Stimulated activated CD4-positive, alpha-beta T cell treated with anti-CD3 and anti-CD28 coated beads, Interleukin-1b, Interleukin-23, amount 100 ng/mL, for 48 hours (primary cell): ENCODE results near the gene LEP.
"Not testable (repeated sequence)": the region's sequence is repeated elsewhere in the genome, so short reads cannot be mapped to it uniquely, and the experiment has no call there.

ENCODE experiments used
- DNase-seq: peaks from one replicate; pipeline ENCODE4 v3.0.0-alpha.2; 2020

LEP gene

GRCh38 chr7:128211626-128212025 lies 29.5 kb upstream of the LEP start:
- no peak for DNase-seq

- no peak for DNase-seq
Measured at GRCh38 chr7:128214463-128214862, 26.6 kb upstream of the LEP start.

DNA sequence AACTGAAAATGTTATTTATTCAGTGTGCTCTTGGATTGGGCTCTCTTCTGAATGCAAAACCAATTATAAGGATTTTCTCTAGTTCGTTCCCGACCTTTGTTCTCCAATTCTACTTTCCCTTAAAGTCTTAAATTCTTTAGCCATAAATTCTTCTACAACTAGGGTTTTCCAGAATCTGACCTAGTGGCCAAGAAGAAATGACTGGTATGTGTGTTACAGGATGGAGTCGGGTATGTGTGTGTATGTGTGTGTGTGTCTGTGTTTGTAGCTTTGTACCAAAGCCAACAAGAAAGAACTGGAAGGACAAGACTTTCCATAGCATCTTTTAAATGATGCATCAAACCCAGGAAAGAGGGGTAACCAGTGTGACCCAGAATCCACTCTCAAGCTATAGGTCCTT lies 25.8 kb upstream of the LEP start:
- no peak for DNase-seq

GRCh38 chr7:128215739-128216138 lies 25.3 kb upstream of the LEP start:
- no peak for DNase-seq

- DNase-seq: no peak
Measured at GRCh38 chr7:128217030-128217805, 23.9 kb upstream of the LEP start.

DNA sequence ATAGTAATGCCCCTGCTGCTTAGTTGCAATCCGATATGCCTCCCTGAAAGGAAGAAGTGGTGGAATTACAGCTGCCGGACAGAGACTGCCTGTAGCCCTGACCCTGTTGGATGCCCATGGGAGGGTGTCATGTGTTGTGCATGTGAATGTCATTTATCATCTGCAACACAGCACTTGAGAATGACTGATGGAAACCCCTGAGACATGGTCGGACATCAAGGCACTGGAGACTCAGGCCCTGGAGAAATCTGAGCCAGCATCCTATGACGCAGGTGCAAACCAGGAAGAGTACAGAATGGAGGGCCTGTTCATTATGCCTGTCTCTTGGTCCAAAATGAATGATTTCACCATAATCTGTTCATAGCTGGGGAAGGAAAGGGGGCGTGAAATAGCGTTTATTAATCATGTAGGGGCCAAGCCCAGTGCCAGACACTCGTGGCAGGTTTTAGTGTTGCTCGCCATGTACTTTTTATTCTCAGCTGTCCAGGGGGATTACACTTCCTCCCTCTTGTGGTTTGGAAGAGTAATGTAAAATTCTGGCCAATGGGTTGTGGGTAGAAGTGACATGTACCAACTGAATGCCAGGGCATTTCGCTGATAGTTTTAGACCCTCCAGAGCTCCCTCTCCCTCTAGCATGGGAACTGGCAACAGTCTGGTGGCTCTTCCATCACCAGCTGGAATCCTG lies 23.0 kb upstream of the LEP start:
- no peak for DNase-seq

DNA sequence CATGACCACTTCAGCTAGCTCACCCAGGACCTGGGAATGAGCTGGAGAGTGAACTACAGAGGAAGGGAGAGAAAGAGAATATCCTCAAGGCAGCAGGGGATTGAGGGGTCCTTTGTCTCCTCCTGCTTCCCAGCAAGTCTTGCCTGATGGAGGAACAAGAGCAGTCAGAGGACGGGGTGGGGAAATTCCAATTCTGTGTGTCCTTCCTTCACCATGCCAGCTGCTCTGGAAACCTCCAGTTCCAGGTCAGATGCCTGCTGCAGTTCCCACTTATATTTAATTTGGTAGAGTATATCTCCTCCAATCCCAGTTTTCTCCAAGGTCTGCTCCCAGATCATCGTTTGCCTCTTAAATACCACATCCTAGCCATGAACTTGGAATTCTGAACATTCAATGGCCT lies 21.4 kb upstream of the LEP start:
- no peak for DNase-seq

GRCh38 chr7:128221929-128222403 lies 19.1 kb upstream of the LEP start:
- peak; percentile 33 for DNase-seq

- no peak for DNase-seq
Measured at GRCh38 chr7:128226132-128226980, 14.7 kb upstream of the LEP start.

DNA sequence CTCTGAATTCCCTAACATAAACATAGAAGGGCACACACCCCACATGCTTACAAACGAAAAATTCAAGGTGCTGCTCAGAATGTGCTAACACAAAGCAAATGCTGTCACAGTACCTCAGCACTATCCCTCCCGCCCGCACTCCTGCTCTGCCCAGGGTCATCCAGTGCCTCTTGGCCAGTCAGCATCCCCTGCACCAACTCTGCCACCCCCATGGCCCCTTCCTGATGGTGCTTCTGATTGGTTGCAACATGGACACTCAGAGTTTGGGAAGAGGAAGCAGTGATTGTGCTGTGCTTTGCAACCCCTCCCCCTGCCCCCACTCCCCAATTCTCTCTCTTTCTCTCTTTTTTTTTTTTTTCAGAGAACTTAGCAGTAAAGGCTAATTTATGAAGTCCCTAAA lies 13.8 kb upstream of the LEP start:
- no peak for DNase-seq

DNA sequence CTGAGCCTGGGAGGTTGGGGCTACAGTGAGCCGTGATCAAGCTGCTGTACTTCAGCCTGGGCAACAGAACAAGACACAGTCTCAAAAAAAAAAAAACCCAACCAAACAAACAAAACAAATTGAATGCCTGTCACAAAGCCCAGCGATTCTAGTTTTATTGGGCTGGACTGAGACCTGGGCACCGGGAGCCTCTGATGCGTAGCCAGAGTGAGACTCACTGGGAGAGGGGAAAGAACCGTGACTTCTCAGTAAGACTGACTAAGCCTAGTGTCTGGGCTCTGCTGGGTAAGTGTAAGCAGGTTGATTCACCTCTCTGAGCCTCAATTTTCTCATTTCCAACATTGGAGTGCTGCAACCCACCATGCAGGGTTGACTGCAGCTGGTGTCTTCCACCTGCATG lies 10.1 kb upstream of the LEP start:
- peak; percentile 13 for DNase-seq

GRCh38 chr7:128231677-128232076 lies 9.4 kb upstream of the LEP start:
- no peak for DNase-seq

DNA sequence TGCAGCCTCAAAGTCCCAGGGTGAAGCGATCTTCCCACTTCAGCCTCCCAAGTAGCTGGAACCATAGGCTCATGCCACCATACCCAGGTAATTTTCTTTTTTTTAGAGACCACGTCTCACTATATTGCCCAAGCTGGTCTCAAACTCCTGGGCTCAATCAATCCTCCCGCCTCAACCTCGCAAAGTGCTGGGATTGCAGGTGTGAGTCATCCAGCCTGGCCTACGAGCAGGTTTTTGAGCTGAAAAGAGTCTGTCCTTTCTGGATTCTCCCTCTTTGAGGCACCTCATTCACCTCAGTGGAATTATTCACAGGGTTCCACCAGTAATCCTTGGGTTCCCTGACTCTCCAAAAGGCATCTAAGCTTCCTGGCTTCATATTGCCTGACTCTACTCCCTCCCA lies 7.6 kb upstream of the LEP start:
- no peak for DNase-seq

DNA sequence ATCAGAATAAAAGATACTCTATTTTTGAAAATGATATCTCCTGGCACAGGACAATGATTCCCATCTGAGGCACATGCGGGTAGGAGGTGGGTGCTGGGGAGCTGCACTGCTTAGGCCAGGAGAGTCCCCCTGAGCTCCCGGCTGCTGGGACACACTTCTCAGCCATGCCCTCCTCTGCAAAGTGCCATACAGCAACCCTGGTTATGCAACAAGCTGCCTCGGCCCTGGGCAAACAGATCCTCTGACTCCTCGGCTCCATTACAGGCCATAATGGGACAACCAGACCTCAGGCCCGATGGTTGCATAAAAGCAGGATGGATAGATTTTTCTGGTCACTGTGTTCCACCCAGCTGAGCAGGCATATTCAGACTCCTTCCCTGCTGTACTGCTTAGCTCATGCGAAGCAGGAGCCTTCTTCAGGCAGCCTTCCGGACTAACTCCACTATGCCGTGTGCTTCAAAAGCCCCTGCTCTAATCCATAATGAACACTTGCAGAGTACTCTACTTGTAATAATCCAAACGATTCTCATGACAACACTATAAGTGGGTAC lies 6.5 kb upstream of the LEP start:
- DNase-seq: no peak

GRCh38 chr7:128235471-128235870 lies 5.6 kb upstream of the LEP start:
- no peak for DNase-seq

- DNase-seq: peak; percentile 28
Measured at GRCh38 chr7:128236924-128237586, 4.0 kb upstream of the LEP start.

GRCh38 chr7:128239146-128239545 lies 1.9 kb upstream of the LEP start:
- DNase-seq: not testable (repeated sequence)

DNA sequence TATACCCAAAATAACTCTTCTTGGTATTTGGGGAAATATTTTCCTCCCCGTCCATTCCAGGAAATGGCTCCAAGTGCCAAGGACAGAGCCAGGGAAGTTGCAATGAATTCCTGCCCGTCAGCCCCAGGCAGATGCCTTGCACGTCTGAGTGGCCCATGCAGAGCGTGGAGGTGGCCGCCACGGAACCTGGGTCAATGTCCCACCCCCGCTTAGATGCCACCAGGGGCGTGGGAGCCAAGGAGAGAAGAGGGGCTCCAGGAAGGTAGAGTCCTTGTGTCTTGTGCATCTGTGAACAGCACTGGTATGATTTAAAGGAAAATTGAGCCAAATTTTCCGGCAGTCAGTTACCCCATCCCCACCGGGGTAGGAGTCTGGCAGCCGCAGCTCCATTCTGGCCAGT lies 1.6 kb downstream of the LEP start:
- no peak for DNase-seq

DNA sequence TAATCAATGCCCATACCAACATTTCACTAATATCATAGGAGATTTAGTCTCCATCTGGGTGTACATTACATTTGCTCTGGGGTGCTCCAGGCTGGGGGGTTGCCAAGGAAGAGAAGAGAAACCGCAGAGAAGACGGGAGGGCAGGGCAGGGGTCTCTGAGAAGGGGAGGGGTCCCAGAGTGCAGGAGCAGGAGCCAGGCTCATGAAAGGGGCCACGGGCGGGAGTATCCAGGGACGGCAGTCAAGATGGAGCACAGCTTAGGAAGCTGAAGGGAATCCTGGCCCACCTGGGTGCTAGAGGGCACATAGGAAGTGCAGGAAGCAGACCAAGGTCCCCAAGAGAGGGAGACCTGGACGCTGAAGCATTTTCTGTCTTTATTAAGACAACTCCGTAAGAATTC lies 2.2 kb downstream of the LEP start:
- DNase-seq: no peak

DNA sequence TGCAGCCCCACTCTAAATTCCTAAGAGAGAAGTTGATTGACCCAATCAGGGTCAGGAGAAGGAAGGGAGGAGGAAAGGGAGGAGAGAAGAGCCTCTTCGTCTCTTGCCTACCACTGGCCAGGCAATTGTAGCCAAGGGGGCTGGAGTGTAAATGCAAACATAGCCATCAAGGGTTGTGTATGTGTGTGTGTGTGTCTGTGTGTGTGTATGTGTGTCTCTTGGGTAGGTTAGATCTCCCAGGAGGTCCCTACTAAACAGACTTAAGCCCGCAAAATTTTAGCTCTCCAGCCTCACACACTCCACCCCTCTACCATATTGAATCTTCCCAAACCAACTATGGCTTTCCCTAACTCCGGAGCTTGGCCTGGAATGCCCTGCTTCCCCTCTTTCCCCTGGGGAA lies 3.8 kb downstream of the LEP start:
- no peak for DNase-seq

GRCh38 chr7:128247108-128247507 lies 6.0 kb downstream of the LEP start:
- DNase-seq: no peak

- no peak for DNase-seq
Measured at GRCh38 chr7:128247640-128248194, 6.6 kb downstream of the LEP start.
